ENCODE measurements around the gene TTLL4. TPM values are rescaled to one million over a fixed set of nuclear protein-coding genes. Genes with fewer than 3 reads are reported as not detected.

The TTLL4 gene
- total RNA-seq, 2 experiments from 2014 or later, result 31.6 TPM

Other genes starting within 250 kb of the TTLL4 start
- gene USP37, start 142.5 kb upstream of the TTLL4 start, total RNA-seq, result 10 to 100 TPM; 27.4 to 30.5 TPM
- gene CNOT9, start 142.0 kb upstream of the TTLL4 start, total RNA-seq, result 10 to 100 TPM; 71.0 to 80.9 TPM
- under 1 TPM; 0.15 to 0.30 TPM for gene PLCD4, start 102.9 kb upstream of the TTLL4 start, total RNA-seq
- 10 to 100 TPM; 46.8 to 48.6 TPM for gene ZNF142, start 51.2 kb upstream of the TTLL4 start, total RNA-seq
- gene BCS1L, start 51.2 kb upstream of the TTLL4 start, total RNA-seq, result 10 to 100 TPM; 53.4 to 58.6 TPM
- gene RNF25, start 38.8 kb upstream of the TTLL4 start, total RNA-seq, result 10 to 100 TPM; 20.6 to 29.8 TPM
- 10 to 100 TPM; 14.6 to 17.3 TPM for gene STK36, start 38.7 kb upstream of the TTLL4 start, total RNA-seq
- gene CYP27A1, start 71.3 kb downstream of the TTLL4 start, total RNA-seq, result under 1 TPM; 0.08 to 0.22 TPM
- gene PRKAG3, start 121.0 kb downstream of the TTLL4 start, total RNA-seq, result not detected
- gene WNT6, start 149.0 kb downstream of the TTLL4 start, total RNA-seq, result not detected
- under 1 TPM; 0.10 TPM for gene WNT10A, start 170.0 kb downstream of the TTLL4 start, total RNA-seq
- gene CDK5R2, start 248.8 kb downstream of the TTLL4 start, total RNA-seq, result not detected